ENCODE data around the gene LMNA.
A peak's percentile ranks its signal among the peaks of the same experiment; 100 is the strongest.
"Not testable (repeated sequence)": the region's sequence is repeated elsewhere in the genome, so short reads cannot be mapped to it uniquely, and the experiment has no call there.

LMNA gene

GRCh38 chr1:156176610-156177210 lies 62.2 kb downstream of the LMNA start:
- no peak overlapping the region for H3K4me3 ChIP-seq (ENCODE audit: low read depth, low read length)
- H3K27ac ChIP-seq (ENCODE audit: low read depth, low read length): no peak overlapping the region
- no peak for DNase-seq
- peaks cover 2% of the 10 kb centered on the region in 2 experiments for H3K4me1 ChIP-seq (ENCODE audit: control insufficient read depth in 1 of 2, insufficient read depth in 2 of 2, low read length in 2 of 2)
- no peak overlapping the region for H2BK12ac ChIP-seq (ENCODE audit: low read length)
- H3K9me3 ChIP-seq (ENCODE audit: insufficient read depth, low read depth, low read length): no peaks in the 10 kb centered on the region
- H2BK5ac ChIP-seq (ENCODE audit: low read depth, low read length, poor library complexity): no peak overlapping the region
- no peak overlapping the region for H4K8ac ChIP-seq (ENCODE audit: low read depth, low read length)
- peaks cover 3% of the 10 kb centered on the region for H3K79me1 ChIP-seq (ENCODE audit: low read length)
- no peak overlapping the region for H3K23ac ChIP-seq (ENCODE audit: low read length)
- no peak overlapping the region for H3K9ac ChIP-seq (ENCODE audit: low read length)
- H4K91ac ChIP-seq (ENCODE audit: low read depth, low read length): no peak overlapping the region
- H2BK120ac ChIP-seq (ENCODE audit: insufficient read depth, low read length, poor library complexity): no peak overlapping the region
- no peak overlapping the region for H2AFZ ChIP-seq (ENCODE audit: insufficient read depth, low read length, poor library complexity)
- H3K4ac ChIP-seq (ENCODE audit: low read depth, low read length): no peak overlapping the region
- no peak overlapping the region for H3K4me2 ChIP-seq (ENCODE audit: low read length)
- H3K18ac ChIP-seq (ENCODE audit: low read length): no peak overlapping the region
- WGBS (ENCODE audit: extremely low coverage, insufficient coverage, insufficient read length): no CpG with 5 or more reads among the region's 12 CpGs
- no peak overlapping the region for H3K14ac ChIP-seq (ENCODE audit: low read length)
- H4K12ac ChIP-seq (ENCODE audit: low read depth, low read length): no peak overlapping the region
- no peaks in the 10 kb centered on the region for H3K79me2 ChIP-seq (ENCODE audit: control insufficient read depth, insufficient read depth, low read length, poor library complexity)
- no peaks in the 10 kb centered on the region for H3K36me3 ChIP-seq (ENCODE audit: control insufficient read depth in 1 of 2, insufficient read depth in 2 of 2, low read length in 2 of 2)
- no peaks in the 10 kb centered on the region for H3K27me3 ChIP-seq (ENCODE audit: insufficient read depth, low read length)
- H2AK5ac ChIP-seq (ENCODE audit: low read length): no peak overlapping the region

DNA sequence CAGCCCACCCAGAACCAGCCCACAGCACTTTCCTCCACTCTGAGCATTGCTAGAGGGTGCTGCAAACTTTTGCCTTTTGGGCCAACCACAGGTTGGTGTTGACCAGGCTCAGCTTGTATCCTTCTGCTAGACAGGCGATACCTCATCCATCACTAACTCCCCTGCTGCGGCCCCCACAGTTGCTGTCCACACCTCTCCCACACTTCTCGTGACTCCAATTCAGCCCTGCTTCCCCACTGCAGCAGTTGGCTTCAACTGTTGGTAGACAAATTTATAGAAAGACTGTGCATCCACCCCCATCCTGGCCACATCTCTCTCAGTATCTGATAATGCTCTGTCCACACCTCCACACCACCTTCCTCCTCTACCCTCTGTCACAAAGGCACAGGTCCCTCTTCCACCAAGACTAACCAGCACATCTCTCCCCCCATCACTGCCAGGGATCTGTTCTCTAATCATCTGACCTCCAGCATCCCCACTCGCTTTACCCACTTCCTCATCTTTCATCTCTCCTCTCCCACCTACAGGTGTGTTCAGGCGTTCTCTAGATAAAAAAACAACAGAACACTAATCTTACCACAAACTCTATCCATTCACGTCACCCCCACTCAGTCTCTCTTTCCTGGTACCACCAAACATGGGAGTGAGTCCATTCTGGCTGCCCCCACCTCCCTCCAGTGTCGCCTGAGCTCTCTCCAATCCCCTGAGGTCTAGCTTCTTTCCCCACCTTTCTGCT lies 63.6 kb downstream of the LMNA start:
- DNase-seq: no peak
- no peak overlapping the region for H3K4me2 ChIP-seq (ENCODE audit: low read length)
- no peak overlapping the region for H3K9ac ChIP-seq (ENCODE audit: low read length)
- no peaks in the 10 kb centered on the region for H3K79me2 ChIP-seq (ENCODE audit: control insufficient read depth, insufficient read depth, low read length, poor library complexity)
- H4K91ac ChIP-seq (ENCODE audit: low read depth, low read length): no peak overlapping the region
- H4K12ac ChIP-seq (ENCODE audit: low read depth, low read length): no peak overlapping the region
- no peak overlapping the region for H2AK5ac ChIP-seq (ENCODE audit: low read length)
- H3K36me3 ChIP-seq (ENCODE audit: control insufficient read depth in 1 of 2, insufficient read depth in 2 of 2, low read length in 2 of 2): no peaks in the 10 kb centered on the region
- H2BK120ac ChIP-seq (ENCODE audit: insufficient read depth, low read length, poor library complexity): no peak overlapping the region
- H3K79me1 ChIP-seq (ENCODE audit: low read length): peaks cover 3% of the 10 kb centered on the region
- H2BK5ac ChIP-seq (ENCODE audit: low read depth, low read length, poor library complexity): no peak overlapping the region
- no peak overlapping the region for H2AFZ ChIP-seq (ENCODE audit: insufficient read depth, low read length, poor library complexity)
- H3K27me3 ChIP-seq (ENCODE audit: insufficient read depth, low read length): no peaks in the 10 kb centered on the region
- 100% methylated on average over 1 of the region's 7 CpGs for WGBS (ENCODE audit: extremely low coverage, insufficient coverage, insufficient read length)
- H3K4me1 ChIP-seq (ENCODE audit: control insufficient read depth in 1 of 2, insufficient read depth in 2 of 2, low read length in 2 of 2): peaks cover 2 to 5% of the 10 kb centered on the region in 2 experiments
- H3K9me3 ChIP-seq (ENCODE audit: insufficient read depth, low read depth, low read length): no peaks in the 10 kb centered on the region
- no peak overlapping the region for H3K4ac ChIP-seq (ENCODE audit: low read depth, low read length)
- peak overlapping the region; percentile 57 for H2BK12ac ChIP-seq (ENCODE audit: low read length)
- H3K4me3 ChIP-seq (ENCODE audit: low read depth, low read length): no peak overlapping the region
- H4K8ac ChIP-seq (ENCODE audit: low read depth, low read length): no peak overlapping the region
- H3K23ac ChIP-seq (ENCODE audit: low read length): no peak overlapping the region
- H3K18ac ChIP-seq (ENCODE audit: low read length): no peak overlapping the region
- H3K27ac ChIP-seq (ENCODE audit: low read depth, low read length): no peak overlapping the region
- H3K14ac ChIP-seq (ENCODE audit: low read length): no peak overlapping the region

GRCh38 chr1:156180471-156180870 lies 66.0 kb downstream of the LMNA start:
- Histone ChIP-seq H3K9me3 (ENCODE audit: insufficient read depth, low read depth, low read length) (no peaks in the 10 kb centered on the region), H2BK12ac (ENCODE audit: low read length) (no peak overlapping the region), H3K79me2 (ENCODE audit: control insufficient read depth, insufficient read depth, low read length, poor library complexity) (no peaks in the 10 kb centered on the region), H3K36me3 (ENCODE audit: control insufficient read depth in 1 of 2, insufficient read depth in 2 of 2, low read length in 2 of 2) (no peaks in the 10 kb centered on the region), H3K27ac (ENCODE audit: low read depth, low read length) (no peak overlapping the region), H3K14ac (ENCODE audit: low read length) (no peak overlapping the region), H2BK120ac (ENCODE audit: insufficient read depth, low read length, poor library complexity) (peak overlapping the region; percentile 37), H3K4me2 (ENCODE audit: low read length) (no peak overlapping the region), H3K4ac (ENCODE audit: low read depth, low read length) (no peak overlapping the region), H4K8ac (ENCODE audit: low read depth, low read length) (no peak overlapping the region), H4K12ac (ENCODE audit: low read depth, low read length) (no peak overlapping the region), H3K23ac (ENCODE audit: low read length) (no peak overlapping the region), H3K4me1 (ENCODE audit: control insufficient read depth in 1 of 2, insufficient read depth in 2 of 2, low read length in 2 of 2) (peaks cover 2 to 5% of the 10 kb centered on the region in 2 experiments), H3K9ac (ENCODE audit: low read length) (no peak overlapping the region), H3K4me3 (ENCODE audit: low read depth, low read length) (no peak overlapping the region), H2AK5ac (ENCODE audit: low read length) (no peak overlapping the region), H2AFZ (ENCODE audit: insufficient read depth, low read length, poor library complexity) (no peak overlapping the region), H3K79me1 (ENCODE audit: low read length) (peaks cover 3% of the 10 kb centered on the region), H2BK5ac (ENCODE audit: low read depth, low read length, poor library complexity) (no peak overlapping the region), H4K91ac (ENCODE audit: low read depth, low read length) (no peak overlapping the region), H3K27me3 (ENCODE audit: insufficient read depth, low read length) (no peaks in the 10 kb centered on the region), H3K18ac (ENCODE audit: low read length) (no peak overlapping the region)
- no CpG with 5 or more reads among the region's 3 CpGs for WGBS (ENCODE audit: extremely low coverage, insufficient coverage, insufficient read length)
- no peak for DNase-seq

- not testable (repeated sequence) for H3K14ac ChIP-seq (ENCODE audit: low read length); H3K79me1 ChIP-seq (ENCODE audit: low read length); H3K18ac ChIP-seq (ENCODE audit: low read length); H2BK12ac ChIP-seq (ENCODE audit: low read length); H3K79me2 ChIP-seq (ENCODE audit: control insufficient read depth, insufficient read depth, low read length, poor library complexity); H3K36me3 ChIP-seq (ENCODE audit: control insufficient read depth in 1 of 2, insufficient read depth in 2 of 2, low read length in 2 of 2); H4K8ac ChIP-seq (ENCODE audit: low read depth, low read length); H3K4ac ChIP-seq (ENCODE audit: low read depth, low read length); H4K12ac ChIP-seq (ENCODE audit: low read depth, low read length); H3K4me3 ChIP-seq (ENCODE audit: low read depth, low read length); H3K4me2 ChIP-seq (ENCODE audit: low read length); H3K9ac ChIP-seq (ENCODE audit: low read length); H3K23ac ChIP-seq (ENCODE audit: low read length); H3K27me3 ChIP-seq (ENCODE audit: insufficient read depth, low read length); H3K9me3 ChIP-seq (ENCODE audit: insufficient read depth, low read depth, low read length); H2AFZ ChIP-seq (ENCODE audit: insufficient read depth, low read length, poor library complexity); H3K4me1 ChIP-seq (ENCODE audit: control insufficient read depth in 1 of 2, insufficient read depth in 2 of 2, low read length in 2 of 2); DNase-seq; H2AK5ac ChIP-seq (ENCODE audit: low read length)
- WGBS (ENCODE audit: extremely low coverage, insufficient coverage, insufficient read length): no CpG with 5 or more reads among the region's 8 CpGs
- Histone ChIP-seq H4K91ac (ENCODE audit: low read depth, low read length) (peak overlapping the region; percentile 33), H3K27ac (ENCODE audit: low read depth, low read length) (peak overlapping the region; percentile 11), H2BK5ac (ENCODE audit: low read depth, low read length, poor library complexity) (peak overlapping the region; percentile 52), H2BK120ac (ENCODE audit: insufficient read depth, low read length, poor library complexity) (peak overlapping the region; percentile 57)
These were observed 66.9 kb downstream of the LMNA start for GRCh38 chr1:156181391-156181924.
